Mesothelial cell of epicardium (in vitro differentiated cells): ENCODE measurements around the gene MCOLN3. TPM values are rescaled to one million over a fixed set of nuclear protein-coding genes. Genes with fewer than 3 reads are reported as not detected.

Experiments used
- DNase-seq, 2 experiments: peaks; one replicate each; pipeline ENCODE4 v3.0.0; 2021; ENCODE audit warnings: low spot score in 2 of 2; ENCODE audit not compliant: unreplicated experiment in 2 of 2
- H3K27ac Mint-ChIP-seq: 2 replicates; pipeline ENCODE4 v1.8.0; 2021; ENCODE audit warnings: mixed read lengths
- H3K27me3 Mint-ChIP-seq: 2 replicates; pipeline ENCODE4 v1.8.0; 2021; ENCODE audit warnings: low read depth, mixed read lengths
- H3K36me3 Mint-ChIP-seq: 2 replicates; pipeline ENCODE4 v1.8.0; 2021; ENCODE audit warnings: mixed read lengths
- H3K4me1 Mint-ChIP-seq: 2 replicates; pipeline ENCODE4 v1.8.0; 2021; ENCODE audit warnings: mixed read lengths
- H3K4me3 Mint-ChIP-seq: 2 replicates; pipeline ENCODE4 v1.8.0; 2021; ENCODE audit warnings: mild to moderate bottlenecking, moderate library complexity, mixed read lengths
- H3K9me3 Mint-ChIP-seq: 2 replicates; pipeline ENCODE4 v1.8.0; 2021; ENCODE audit warnings: mixed read lengths
- CTCF ChIP-seq: fragments of 200-600 bp; sonication (generic); IDR thresholded peaks from one replicate; pipeline ENCODE4 v1.5.0; 2021; ENCODE audit warnings: antibody characterized with exemption; ENCODE audit not compliant: unreplicated experiment
- total RNA-seq: library from RNA; stranded (reverse); gene quantifications from 3 replicates; pipeline ENCODE4 v1.2.1, GENCODE V29; 2021

The MCOLN3 gene
- total RNA-seq, 1 donor from 2014 or later, result 7.6 TPM

- no peak overlapping the region for H3K27ac Mint-ChIP-seq
- no peaks in the 10 kb centered on the region for H3K27me3 Mint-ChIP-seq
- no peak for DNase-seq
- no peak overlapping the region for H3K4me3 Mint-ChIP-seq
- H3K9me3 Mint-ChIP-seq, result no peaks in the 10 kb centered on the region
- TF ChIP-seq CTCF, result no peak
- H3K36me3 Mint-ChIP-seq, result no peaks in the 10 kb centered on the region
- H3K4me1 Mint-ChIP-seq, result peaks cover 5% of the 10 kb centered on the region
Measured at GRCh38 chr1:85088408-85088784, 40.1 kb upstream of the MCOLN3 start.

GRCh38 chr1:85087659-85088407 lies 39.5 kb upstream of the MCOLN3 start:
- no peak overlapping the region for H3K27ac Mint-ChIP-seq
- H3K36me3 Mint-ChIP-seq, result no peaks in the 10 kb centered on the region
- H3K4me1 Mint-ChIP-seq, result peaks cover 5% of the 10 kb centered on the region
- H3K4me3 Mint-ChIP-seq, result no peak overlapping the region
- DNase-seq, result no peak
- H3K27me3 Mint-ChIP-seq, result no peaks in the 10 kb centered on the region
- no peaks in the 10 kb centered on the region for H3K9me3 Mint-ChIP-seq
- no peak for TF ChIP-seq CTCF

- Mint-ChIP-seq H3K27me3 (no peaks in the 10 kb centered on the region), H3K27ac (no peak overlapping the region), H3K36me3 (no peaks in the 10 kb centered on the region), H3K9me3 (no peaks in the 10 kb centered on the region), H3K4me1 (peaks cover 3% of the 10 kb centered on the region), H3K4me3 (no peak overlapping the region)
- no peak for TF ChIP-seq CTCF
- no peak for DNase-seq
Measured at GRCh38 chr1:85085417-85085816, 37.1 kb upstream of the MCOLN3 start.

GRCh38 chr1:85078903-85079302 lies 30.6 kb upstream of the MCOLN3 start:
- TF ChIP-seq CTCF, result no peak
- DNase-seq, result no peak
- Mint-ChIP-seq H3K9me3 (peaks cover 25% of the 10 kb centered on the region), H3K27me3 (no peaks in the 10 kb centered on the region), H3K4me1 (no peaks in the 10 kb centered on the region), H3K36me3 (peaks cover 3% of the 10 kb centered on the region), H3K4me3 (no peak overlapping the region), H3K27ac (no peak overlapping the region)

GRCh38 chr1:85074365-85074964 lies 26.2 kb upstream of the MCOLN3 start:
- TF ChIP-seq CTCF, result no peak
- Mint-ChIP-seq H3K9me3 (peaks cover 25% of the 10 kb centered on the region), H3K36me3 (peaks cover 3% of the 10 kb centered on the region), H3K27me3 (no peaks in the 10 kb centered on the region), H3K27ac (no peak overlapping the region), H3K4me1 (no peaks in the 10 kb centered on the region), H3K4me3 (no peak overlapping the region)
- no peak for DNase-seq
